ENCODE results near the gene ANO1.
"Not testable (repeated sequence)": the region's sequence is repeated elsewhere in the genome, so short reads cannot be mapped to it uniquely, and the experiment has no call there.

Gene ANO1

GRCh38 chr11:70078095-70078780 lies at the start of gene ANO1:
ANO1 (plus strand) TSS chr11:70078317; CDS start chr11:70078607, 290 bp downstream.
- intact Hi-C loops (cut with DNase I): no loop called here
- no peak for DNase-seq

GRCh38 chr11:70029115-70029860 lies 48.8 kb upstream of the ANO1 start:
- intact Hi-C loops (cut with DNase I): no loop called here
- DNase-seq: peak in 1 of 42 donors; percentile 12

GRCh38 chr11:70029861-70030380 lies 48.2 kb upstream of the ANO1 start:
- intact Hi-C loops (cut with DNase I): no loop called here
- no peak for DNase-seq

GRCh38 chr11:70030412-70030811 lies 47.7 kb upstream of the ANO1 start:
- DNase-seq: no peak
- intact Hi-C loops (cut with DNase I): no loop called here

GRCh38 chr11:70031631-70032469 lies 46.3 kb upstream of the ANO1 start:
- intact Hi-C loops (cut with DNase I): no loop called here
- DNase-seq: no peak

GRCh38 chr11:70032470-70032795 lies 45.7 kb upstream of the ANO1 start:
- intact Hi-C loops (cut with DNase I): no loop called here
- no peak for DNase-seq

GRCh38 chr11:70032943-70033710 lies 45.0 kb upstream of the ANO1 start:
- DNase-seq: no peak
- intact Hi-C loops (cut with DNase I): no loop called here

GRCh38 chr11:70033711-70034070 lies 44.4 kb upstream of the ANO1 start:
- intact Hi-C loops (cut with DNase I): no loop called here
- DNase-seq: no peak

- DNase-seq: peak in 1 of 42 donors; percentile 34
- intact Hi-C loops (cut with DNase I): no loop called here
These were observed 43.3 kb upstream of the ANO1 start for GRCh38 chr11:70034740-70035365.

GRCh38 chr11:70035665-70036064 lies 42.5 kb upstream of the ANO1 start:
- intact Hi-C loops (cut with DNase I); DNase-seq: not testable (repeated sequence)

GRCh38 chr11:70036971-70037882 lies 40.9 kb upstream of the ANO1 start:
- DNase-seq: peak in 1 of 42 donors; percentile 30
- intact Hi-C loops (cut with DNase I): no loop called here

- DNase-seq: no peak
- intact Hi-C loops (cut with DNase I): no loop called here
These were observed 39.9 kb upstream of the ANO1 start for GRCh38 chr11:70038034-70038834.

GRCh38 chr11:70040452-70040851 lies 37.7 kb upstream of the ANO1 start:
- DNase-seq: no peak
- intact Hi-C loops (cut with DNase I): no loop called here

GRCh38 chr11:70040869-70041501 lies 37.1 kb upstream of the ANO1 start:
- no peak for DNase-seq

GRCh38 chr11:70043482-70043881 lies 34.6 kb upstream of the ANO1 start:
- intact Hi-C loops (cut with DNase I): no loop called here

More at GRCh38 chr11:70040869-70041501, 37.1 kb upstream of the ANO1 start:
- intact Hi-C loops (cut with DNase I): no loop called here

GRCh38 chr11:70046089-70046488 lies 32.0 kb upstream of the ANO1 start:
- DNase-seq: no peak
- intact Hi-C loops (cut with DNase I): no loop called here

More at GRCh38 chr11:70043482-70043881, 34.6 kb upstream of the ANO1 start:
- no peak for DNase-seq
